ENCODE results near the gene GGN.

- TF ChIP-seq CTCF (conservative IDR thresholded peaks at IDR 0.05; ENCODE audit: low read depth, low read length) (no peak), EZH2 (IDR thresholded peaks at IDR 0.05; ENCODE audit: low read length, unreplicated experiment) (no peak)
Observed at GRCh38 chr19:38424272-38424671, 36.4 kb upstream of the GGN start.

Measured in PC-3 (cell line).